Effector memory CD8-positive, alpha-beta T cell (primary cell): ENCODE results near the gene CMAS.
"Not testable (repeated sequence)": the region's sequence is repeated elsewhere in the genome, so short reads cannot be mapped to it uniquely, and the experiment has no call there.

Experiments used
- ATAC-seq: fragments of 150-1000 bp; cut with Tn5 transposase; replicated peaks from 2 replicates; pipeline ENCODE4 v1.10.0; 2021; ENCODE audit warnings: mild to moderate bottlenecking, moderate library complexity
- DNase-seq, 3 experiments: peaks; one replicate each; pipeline ENCODE4 v3.0.0; 2021
- H3K27ac Mint-ChIP-seq, 2 donors: one replicate each; pipeline ENCODE4 v1.8.0; 2022; ENCODE audit warnings: mild to moderate bottlenecking in 2 of 2, mixed read lengths in 2 of 2, moderate library complexity in 2 of 2
- H3K27me3 Mint-ChIP-seq, 2 donors: one replicate each; pipeline ENCODE4 v1.8.0; 2022; ENCODE audit warnings: mixed read lengths in 2 of 2
- H3K36me3 Mint-ChIP-seq: one replicate; pipeline ENCODE4 v1.8.0; 2022; ENCODE audit warnings: mild to moderate bottlenecking, moderate library complexity, mixed read lengths; ENCODE audit not compliant: insufficient read depth
- H3K4me1 Mint-ChIP-seq, 2 donors: one replicate each; pipeline ENCODE4 v1.8.0; 2022; ENCODE audit warnings: low read depth in 2 of 2, mixed read lengths in 2 of 2
- H3K4me3 Mint-ChIP-seq, 2 donors: one replicate each; pipeline ENCODE4 v1.8.0; 2022; ENCODE audit warnings: mild to moderate bottlenecking in 2 of 2, mixed read lengths in 2 of 2, moderate library complexity in 2 of 2
- H3K9me3 Mint-ChIP-seq, 2 donors: one replicate each; pipeline ENCODE4 v1.8.0; 2022; ENCODE audit warnings: mixed read lengths in 2 of 2
- total RNA-seq, 9 experiments: gene quantifications; one replicate each; lab custom pipeline; 2026; lab: John Stamatoyannopoulos, UW

CMAS gene
- 10.1 to 28.6 (median 22.9) reads per million in 9 experiments for total RNA-seq

- H3K4me3 Mint-ChIP-seq: peak within 1 kb of the TSS; percentile 89 to 91
- peaks cover 21 to 36% of the 10 kb centered on the region in 2 donors for H3K4me1 Mint-ChIP-seq
- H3K9me3 Mint-ChIP-seq: no peaks in the 10 kb centered on the region
- H3K27me3 Mint-ChIP-seq: peaks cover 0 to 1% of the 10 kb centered on the region in 2 donors
- DNase-seq: peak; percentile 53 to 60 (median 53)
- peak within 1 kb of the TSS; percentile 79 to 88 for H3K27ac Mint-ChIP-seq
- no peaks in the 10 kb centered on the region for H3K36me3 Mint-ChIP-seq
- ATAC-seq: peak; percentile 87
Observed at GRCh38 chr12:22046090-22046967, at the start of gene CMAS. Gene CMAS (plus strand): TSS chr12:22046218. CDS start chr12:22046304, 86 bp downstream.

GRCh38 chr12:21998295-21998694, 47.7 kb upstream of the CMAS start:
- no peaks in the 10 kb centered on the region for H3K4me1 Mint-ChIP-seq

GRCh38 chr12:21998782-21999181, 47.2 kb upstream of the CMAS start:
- Mint-ChIP-seq H3K27me3 (peaks cover 8 to 9% of the 10 kb centered on the region in 2 donors), H3K36me3 (no peaks in the 10 kb centered on the region), H3K4me3 (no peak overlapping the region), H3K4me1 (no peaks in the 10 kb centered on the region), H3K27ac (no peak overlapping the region), H3K9me3 (no peaks in the 10 kb centered on the region)
- DNase-seq (no peak), ATAC-seq (no peak)

More at GRCh38 chr12:21998295-21998694, 47.7 kb upstream of the CMAS start:
- H3K27me3 Mint-ChIP-seq: peaks cover 8 to 9% of the 10 kb centered on the region in 2 donors
- H3K4me3 Mint-ChIP-seq: no peak overlapping the region
- no peaks in the 10 kb centered on the region for H3K9me3 Mint-ChIP-seq
- H3K27ac Mint-ChIP-seq: no peak overlapping the region
- H3K36me3 Mint-ChIP-seq: no peaks in the 10 kb centered on the region
- ATAC-seq (no peak), DNase-seq (no peak)

- Mint-ChIP-seq H3K36me3 (no peaks in the 10 kb centered on the region), H3K27me3 (peaks cover 10 to 15% of the 10 kb centered on the region in 2 donors), H3K4me1 (no peaks in the 10 kb centered on the region), H3K4me3 (no peak overlapping the region), H3K27ac (no peak overlapping the region), H3K9me3 (no peaks in the 10 kb centered on the region)
- ATAC-seq: peak; percentile 31
- DNase-seq: no peak
Observed at GRCh38 chr12:22002430-22002829, 43.6 kb upstream of the CMAS start.

- ATAC-seq, H3K36me3 Mint-ChIP-seq, H3K4me3 Mint-ChIP-seq, H3K4me1 Mint-ChIP-seq, DNase-seq, H3K27ac Mint-ChIP-seq, H3K9me3 Mint-ChIP-seq: not testable (repeated sequence)
- H3K27me3 Mint-ChIP-seq: peaks cover 21 to 24% of the 10 kb centered on the region in 2 donors
Observed at GRCh38 chr12:22007794-22008193, 38.2 kb upstream of the CMAS start.

- DNase-seq (no peak), ATAC-seq (no peak)
- peaks cover 21 to 26% of the 10 kb centered on the region in 2 donors for H3K27me3 Mint-ChIP-seq
- H3K4me1 Mint-ChIP-seq: no peaks in the 10 kb centered on the region
- no peaks in the 10 kb centered on the region for H3K36me3 Mint-ChIP-seq
- no peaks in the 10 kb centered on the region for H3K9me3 Mint-ChIP-seq
- H3K4me3 Mint-ChIP-seq: no peak overlapping the region
- no peak overlapping the region for H3K27ac Mint-ChIP-seq
Observed at GRCh38 chr12:22008196-22008595, 37.8 kb upstream of the CMAS start.

GRCh38 chr12:22014041-22014782, 31.8 kb upstream of the CMAS start:
- no peaks in the 10 kb centered on the region for H3K36me3 Mint-ChIP-seq
- H3K4me3 Mint-ChIP-seq: no peak overlapping the region
- no peaks in the 10 kb centered on the region for H3K9me3 Mint-ChIP-seq
- peaks cover 22 to 25% of the 10 kb centered on the region in 2 donors for H3K27me3 Mint-ChIP-seq
- ATAC-seq (no peak), DNase-seq (no peak)
- H3K27ac Mint-ChIP-seq: peak overlapping the region in 1 of 2 donors; percentile 6
- no peaks in the 10 kb centered on the region for H3K4me1 Mint-ChIP-seq

- no peaks in the 10 kb centered on the region for H3K36me3 Mint-ChIP-seq
- no peak for DNase-seq
- no peak overlapping the region for H3K27ac Mint-ChIP-seq
- H3K4me3 Mint-ChIP-seq: no peak overlapping the region
- peaks cover 22 to 25% of the 10 kb centered on the region in 2 donors for H3K27me3 Mint-ChIP-seq
- H3K9me3 Mint-ChIP-seq: no peaks in the 10 kb centered on the region
- no peak for ATAC-seq
- no peaks in the 10 kb centered on the region for H3K4me1 Mint-ChIP-seq
Observed at GRCh38 chr12:22014783-22015144, 31.3 kb upstream of the CMAS start.

- no peaks in the 10 kb centered on the region for H3K36me3 Mint-ChIP-seq
- peaks cover 31 to 34% of the 10 kb centered on the region in 2 donors for H3K27me3 Mint-ChIP-seq
- no peak overlapping the region for H3K27ac Mint-ChIP-seq
- no peak for DNase-seq
- H3K9me3 Mint-ChIP-seq: no peaks in the 10 kb centered on the region
- no peak overlapping the region for H3K4me3 Mint-ChIP-seq
- no peak for ATAC-seq
- H3K4me1 Mint-ChIP-seq: no peaks in the 10 kb centered on the region
Observed at GRCh38 chr12:22016982-22017381, 29.0 kb upstream of the CMAS start.

- Mint-ChIP-seq H3K4me1 (no peaks in the 10 kb centered on the region), H3K27me3 (peaks cover 26 to 34% of the 10 kb centered on the region in 2 donors), H3K27ac (no peak overlapping the region), H3K4me3 (no peak overlapping the region), H3K9me3 (no peaks in the 10 kb centered on the region), H3K36me3 (no peaks in the 10 kb centered on the region)
- ATAC-seq (no peak), DNase-seq (no peak)
Observed at GRCh38 chr12:22018860-22019259, 27.2 kb upstream of the CMAS start.

- not testable (repeated sequence) for H3K36me3 Mint-ChIP-seq, H3K27ac Mint-ChIP-seq
Observed at GRCh38 chr12:22023489-22023888, 22.5 kb upstream of the CMAS start.

GRCh38 chr12:22029491-22029890, 16.5 kb upstream of the CMAS start:
- peaks cover 0 to 6% of the 10 kb centered on the region in 2 donors for H3K4me1 Mint-ChIP-seq
- ATAC-seq (no peak), DNase-seq (no peak)
- H3K27me3 Mint-ChIP-seq: peaks cover 14% of the 10 kb centered on the region in 2 donors
- H3K36me3 Mint-ChIP-seq: no peaks in the 10 kb centered on the region
- no peak overlapping the region for H3K27ac Mint-ChIP-seq
- H3K4me3 Mint-ChIP-seq: no peak overlapping the region
- H3K9me3 Mint-ChIP-seq: no peaks in the 10 kb centered on the region

More at GRCh38 chr12:22023489-22023888, 22.5 kb upstream of the CMAS start:
- ATAC-seq, H3K4me1 Mint-ChIP-seq, DNase-seq, H3K4me3 Mint-ChIP-seq, H3K9me3 Mint-ChIP-seq: not testable (repeated sequence)
- H3K27me3 Mint-ChIP-seq: peaks cover 23 to 35% of the 10 kb centered on the region in 2 donors

GRCh38 chr12:22029991-22030390, 16.0 kb upstream of the CMAS start:
- ATAC-seq: no peak
- DNase-seq: no peak
- no peak overlapping the region for H3K4me3 Mint-ChIP-seq
- H3K4me1 Mint-ChIP-seq: peaks cover 0 to 6% of the 10 kb centered on the region in 2 donors
- H3K36me3 Mint-ChIP-seq: no peaks in the 10 kb centered on the region
- no peaks in the 10 kb centered on the region for H3K9me3 Mint-ChIP-seq
- H3K27me3 Mint-ChIP-seq: peaks cover 14% of the 10 kb centered on the region in 2 donors
- H3K27ac Mint-ChIP-seq: no peak overlapping the region
